ENCODE results near the gene REPS2. TPM values are rescaled to one million over a fixed set of nuclear protein-coding genes. Genes with fewer than 3 reads are reported as not detected.

Gene REPS2
- total RNA-seq, 1 experiment from 2014 or later = 3.7 TPM

- no peak overlapping the region for H3T11ph ChIP-seq (ENCODE audit: low read length)
- H3K79me2 ChIP-seq (ENCODE audit: insufficient read depth, low read length) = no peaks in the 10 kb centered on the region
- Mint-ChIP-seq H3K27ac (no peak overlapping the region), H3K4me3 (no peak overlapping the region), H3K27me3 (ENCODE audit: low read depth) (no peaks in the 10 kb centered on the region), H3K4me1 (peaks cover 15 to 20% of the 10 kb centered on the region in 2 experiments), H3K9me3 (peaks cover 48% of the 10 kb centered on the region in 2 experiments), H3K36me3 (ENCODE audit: insufficient read depth in 1 of 3, low read depth in 3 of 3) (peaks cover 28 to 50% (median 42%) of the 10 kb centered on the region in 3 experiments)
- H2BK12ac ChIP-seq (ENCODE audit: insufficient read length, low read depth, low read length) = no peak overlapping the region
- no peak overlapping the region for H2AK5ac ChIP-seq (ENCODE audit: insufficient read length, low read length)
- peaks cover 19% of the 10 kb centered on the region for H3K9me3 ChIP-seq (ENCODE audit: control insufficient read depth, low read depth, low read length)
- H3K18ac ChIP-seq (ENCODE audit: insufficient read length, low read depth, low read length) = no peak overlapping the region
- H3K79me1 ChIP-seq (ENCODE audit: insufficient read depth, low read depth, low read length, poor library complexity, severe bottlenecking) = no peaks in the 10 kb centered on the region
- H2BK15ac ChIP-seq (ENCODE audit: low read depth, low read length) = no peak overlapping the region
- no peak overlapping the region for H2BK120ac ChIP-seq (ENCODE audit: low read depth, low read length, poor library complexity, severe bottlenecking)
- H4K8ac ChIP-seq (replicated peaks; ENCODE audit: insufficient read length, low read depth, low read length) = no peak overlapping the region
- H3K14ac ChIP-seq (ENCODE audit: insufficient read depth, low read length) = no peak overlapping the region
- H4K20me1 ChIP-seq (ENCODE audit: control insufficient read depth, insufficient read depth, insufficient read length) = no peaks in the 10 kb centered on the region
- no peak overlapping the region for H3K4ac ChIP-seq (ENCODE audit: low read depth, low read length)
- no peak overlapping the region for H3K23ac ChIP-seq (ENCODE audit: insufficient read length, low read depth, low read length)
- H3K4me1 ChIP-seq (ENCODE audit: insufficient read depth, low read length) = no peaks in the 10 kb centered on the region
- H3K56ac ChIP-seq (ENCODE audit: insufficient read length, low read depth, low read length) = no peak overlapping the region
- H2BK5ac ChIP-seq (ENCODE audit: insufficient read length, low read length) = no peak overlapping the region
- no peak overlapping the region for H3K9ac ChIP-seq (ENCODE audit: extremely low read depth, insufficient read length, low read length)
- WGBS (ENCODE audit: extremely low coverage, insufficient read length, low lambda C conversion rate) = no CpG with 5 or more reads among the region's 1 CpG
- no peak overlapping the region for H2BK20ac ChIP-seq (ENCODE audit: low read depth, low read length, poor library complexity, severe bottlenecking)
- no peak overlapping the region for H3K4me2 ChIP-seq (ENCODE audit: insufficient read depth, insufficient read length, low read length)
- no peak overlapping the region for H2AFZ ChIP-seq (ENCODE audit: low read length)
- no peak overlapping the region for H3K27ac ChIP-seq (ENCODE audit: insufficient read length, low read depth, low read length)
- no peak overlapping the region for H4K91ac ChIP-seq (ENCODE audit: insufficient read length, low read depth, low read length)
- H3K27me3 ChIP-seq (ENCODE audit: insufficient read depth, low read length) = no peaks in the 10 kb centered on the region
- no peaks in the 10 kb centered on the region for H3K23me2 ChIP-seq (ENCODE audit: insufficient read length, low read depth, low read length, poor library complexity, severe bottlenecking)
- TF ChIP-seq CTCF (conservative IDR thresholded peaks at IDR 0.05) = no peak
- H4K5ac ChIP-seq (ENCODE audit: insufficient read length, low read depth, low read length) = no peak overlapping the region
- no peak for DNase-seq
Measured at GRCh38 chrX:17164941-17165340, 218.5 kb downstream of the REPS2 start.
